ENCODE measurements around the gene SKOR1. TPM values are rescaled to one million over a fixed set of nuclear protein-coding genes. Genes with fewer than 3 reads are reported as not detected.

The SKOR1 gene
- total and polyA plus RNA-seq, 2 of the 4 experiments (the other 2 are of a cell fraction) = 0.03 TPM; not detected in 1

- in situ Hi-C loops (cut with MboI; ENCODE audit: low sequenced_read_pairs) = no loop called here
- DNase-seq = no peak
- WGBS, 2 experiments (ENCODE audit: extremely low coverage in 2 of 2, insufficient read length in 1 of 2) = 12% methylated on average over 26 of the region's 68 CpGs; no CpG with 5 or more reads in 1 of the 2 experiments
- peaks cover 3% of the 10 kb centered on the region; the same call in 1 of the 2 replicates for H3K4me1 ChIP-seq (ENCODE audit: control insufficient read depth, insufficient read depth, low read length)
- H3K9me1 ChIP-seq (ENCODE audit: insufficient read depth, low read length) = no peaks in the 10 kb centered on the region; the same call in 1 of the 2 replicates
- H3K9me3 ChIP-seq (ENCODE audit: control insufficient read depth, insufficient read depth, low read length) = peaks cover 10% of the 10 kb centered on the region
- H3K14ac ChIP-seq (replicated peaks; ENCODE audit: low read depth, low read length) = no peak overlapping the region
- H3K4me2 ChIP-seq (ENCODE audit: low read depth, low read length) = no peak overlapping the region
- CTCF ChIA-PET = no interaction called here
- H4K8ac ChIP-seq (ENCODE audit: low read depth in 2 of 2, low read length in 2 of 2) = no peak overlapping the region
- no peak overlapping the region for H4K91ac ChIP-seq (ENCODE audit: insufficient read depth, low read depth, low read length)
- no peak overlapping the region for H4K5ac ChIP-seq (ENCODE audit: low read depth, low read length)
- H4K20me1 ChIP-seq (ENCODE audit: insufficient read depth, low read length) = peaks cover 14% of the 10 kb centered on the region
- no peaks in the 10 kb centered on the region for H3K79me1 ChIP-seq (ENCODE audit: low read depth in 1 of 2, low read length in 2 of 2)
- H3K4me3 ChIP-seq (ENCODE audit: insufficient read depth, low read depth, low read length) = no peak overlapping the region
- no peak overlapping the region for H2AK5ac ChIP-seq (ENCODE audit: low read depth, low read length)
- no peak overlapping the region for H2BK5ac ChIP-seq (ENCODE audit: low read depth, low read length, poor library complexity, severe bottlenecking)
- no peak overlapping the region for H2BK15ac ChIP-seq (ENCODE audit: low read depth, low read length)
- no peak overlapping the region for H3K18ac ChIP-seq (ENCODE audit: low read depth, low read length)
- no peak overlapping the region for H2AK9ac ChIP-seq (replicated peaks; ENCODE audit: low read depth, low read length, poor library complexity)
- no peaks in the 10 kb centered on the region for H3K36me3 ChIP-seq (ENCODE audit: control insufficient read depth, insufficient read depth, low read length)
- no peak overlapping the region for H3K56ac ChIP-seq (ENCODE audit: extremely low read depth, insufficient read depth, low read length)
- H2BK120ac ChIP-seq (ENCODE audit: low read depth, low read length) = no peak overlapping the region
- no TSS peak for BruUV-seq (replicated peaks)
- POLR2A ChIA-PET (ENCODE audit: unreplicated experiment) = no interaction called here
- dilution Hi-C loops (cut with HindIII; ENCODE audit: low sequenced_read_pairs, unreplicated experiment) = no loop called here
- H3K23ac ChIP-seq (ENCODE audit: low read depth, low read length) = no peak overlapping the region; the same call in 1 of the 2 replicates
- H2AFZ ChIP-seq (replicated peaks; ENCODE audit: low read length, poor library complexity) = no peak overlapping the region
- no peak overlapping the region for H2BK20ac ChIP-seq (ENCODE audit: low read depth, low read length)
- no peak for ATAC-seq (ENCODE audit: low read depth)
- H3K27me3 ChIP-seq (ENCODE audit: control insufficient read depth, insufficient read depth, low read length) = peaks cover 95% of the 10 kb centered on the region
- H3K4ac ChIP-seq (ENCODE audit: low read depth, low read length) = no peak overlapping the region
- no peak overlapping the region for H3K27ac ChIP-seq (ENCODE audit: insufficient read depth, low read length)
- intact Hi-C loops (cut with micrococcal nuclease) = loop anchor here (5.0 to 10.0 kb wide), 3 partner anchors 288 to 765 kb away; partner anchors contain the start of genes MAP2K5 and SMAD3
- no peak overlapping the region for H3K9ac ChIP-seq (ENCODE audit: low read depth, low read length)
- TF ChIP-seq USF2 (IDR thresholded peaks at IDR 0.05; ENCODE audit: low read depth, low read length) (no peak), CTCF (conservative IDR thresholded peaks at IDR 0.05; ENCODE audit: low read depth, low read length) (no peak), MAZ (IDR thresholded peaks at IDR 0.05; ENCODE audit: borderline replicate concordance, low read depth, low read length) (no peak), CHD1 (IDR thresholded peaks at IDR 0.05; ENCODE audit: low read depth, low read length) (no peak), BHLHE40 (IDR thresholded peaks at IDR 0.05; ENCODE audit: low read depth, low read length) (no peak), POLR2A (IDR thresholded peaks at IDR 0.05; ENCODE audit: low read depth, low read length) (no peak), MAFK (IDR thresholded peaks at IDR 0.05; ENCODE audit: low read depth, low read length) (no peak), MXI1 (IDR thresholded peaks at IDR 0.05; ENCODE audit: borderline replicate concordance, low read depth, low read length) (no peak), RFX5 (IDR thresholded peaks at IDR 0.05; ENCODE audit: low read depth, low read length) (no peak), CEBPB (IDR thresholded peaks at IDR 0.05; ENCODE audit: low read depth, low read length) (no peak), ELK1 (IDR thresholded peaks at IDR 0.05; ENCODE audit: borderline replicate concordance, low read depth, low read length) (no peak), NFE2L2 (IDR thresholded peaks at IDR 0.05; ENCODE audit: low read depth, low read length) (no peak), FOS (IDR thresholded peaks at IDR 0.05; ENCODE audit: low read depth, low read length) (no peak), RAD21 (IDR thresholded peaks at IDR 0.05; ENCODE audit: low read length) (no peak), RCOR1 (IDR thresholded peaks at IDR 0.05; ENCODE audit: insufficient replicate concordance, low read length) (no peak)
Measured at GRCh38 chr15:67829647-67830504, 4.6 kb downstream of the SKOR1 start.
